GM18907 (cell line): ENCODE results near the gene CYTH4.
"Not testable (repeated sequence)": the region's sequence is repeated elsewhere in the genome, so short reads cannot be mapped to it uniquely, and the experiment has no call there.

Experiments
- ATAC-seq: cut with Tn5 transposase; IDR thresholded peaks from one replicate; pipeline ENCODE4 v1.9.1; 2021; ENCODE audit warnings: mild to moderate bottlenecking, moderate library complexity; ENCODE audit not compliant: unreplicated experiment

CYTH4 gene

GRCh38 chr22:37282385-37282677, at the start of gene CYTH4:
Gene CYTH4 (plus strand): TSS chr22:37282508. CDS start chr22:37282570, 62 bp downstream.
- peak; percentile 63 for ATAC-seq

DNA sequence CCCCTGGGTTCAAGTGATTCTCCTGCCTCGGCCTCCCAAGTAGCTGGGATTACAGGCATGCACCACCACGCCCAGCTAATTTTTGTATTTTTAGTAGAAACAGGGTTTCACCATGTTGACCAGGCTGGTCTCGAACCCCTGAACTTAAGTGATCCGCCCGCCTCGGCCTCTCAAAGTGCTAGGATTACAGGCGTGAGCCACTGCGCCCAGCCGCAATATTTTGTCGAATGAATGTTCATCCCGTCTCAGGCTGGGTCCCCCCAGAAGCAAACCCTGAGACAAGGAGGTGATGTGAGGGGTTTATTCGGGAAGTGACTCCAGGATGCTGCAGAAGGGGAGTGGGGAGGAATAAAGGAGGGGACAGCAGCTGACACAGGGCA, 48.9 kb upstream of the CYTH4 start:
- not testable (repeated sequence) for ATAC-seq

GRCh38 chr22:37233751-37234631, 48.3 kb upstream of the CYTH4 start:
- ATAC-seq: no peak

- ATAC-seq: no peak
These were observed 47.3 kb upstream of the CYTH4 start for GRCh38 chr22:37234736-37235711.

- ATAC-seq: no peak
These were observed 46.3 kb upstream of the CYTH4 start for GRCh38 chr22:37235897-37236607.

- ATAC-seq: no peak
These were observed 44.7 kb upstream of the CYTH4 start for GRCh38 chr22:37237371-37238268.

GRCh38 chr22:37239336-37240239, 42.7 kb upstream of the CYTH4 start:
- no peak for ATAC-seq

- ATAC-seq: no peak
These were observed 41.9 kb upstream of the CYTH4 start for GRCh38 chr22:37240240-37240940.

- no peak for ATAC-seq
These were observed 41.4 kb upstream of the CYTH4 start for GRCh38 chr22:37240941-37241320.

DNA sequence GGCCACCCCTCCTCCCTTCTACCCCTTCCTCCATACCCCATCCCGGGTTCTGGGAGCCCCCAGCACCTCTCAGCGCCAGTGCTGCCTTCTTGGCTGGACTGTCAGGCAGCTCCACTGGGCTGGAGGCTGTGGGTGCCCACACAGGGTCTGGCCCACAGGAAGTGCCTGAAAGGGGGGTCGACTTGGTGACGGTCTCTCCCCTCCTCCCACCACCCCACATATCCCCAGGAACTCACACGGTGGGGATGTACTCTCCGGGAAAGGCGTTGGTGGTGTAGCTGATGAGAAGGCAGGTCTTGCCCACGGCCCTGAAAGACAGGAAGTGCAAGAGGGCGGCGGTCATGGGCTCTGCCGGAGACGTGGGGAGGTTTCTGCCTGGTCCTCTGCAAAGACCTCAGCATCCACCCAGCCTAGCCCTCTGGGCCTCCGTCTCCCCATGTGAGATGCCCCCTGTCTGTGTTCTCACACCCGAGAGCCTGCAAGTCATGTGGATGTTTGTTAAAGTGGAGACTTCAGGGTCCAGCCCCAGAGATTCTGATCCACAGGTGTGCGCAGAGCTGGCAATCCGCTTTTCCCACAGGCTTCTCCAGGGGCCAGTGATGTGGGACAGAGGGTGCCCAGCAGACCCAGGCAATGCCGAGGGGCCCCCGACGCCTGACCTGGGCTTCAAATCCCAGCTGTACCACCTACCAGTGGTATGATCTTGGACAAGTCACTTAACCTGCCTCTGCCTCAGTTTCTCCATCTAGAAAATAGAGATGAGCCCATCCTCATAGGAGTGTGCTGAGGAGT, 40.8 kb upstream of the CYTH4 start:
- ATAC-seq: no peak

GRCh38 chr22:37242395-37242918, 39.9 kb upstream of the CYTH4 start:
- peak; percentile 59 for ATAC-seq

GRCh38 chr22:37243402-37244113, 38.8 kb upstream of the CYTH4 start:
- peak; percentile 15 for ATAC-seq

- ATAC-seq: peak; percentile 47
These were observed 38.0 kb upstream of the CYTH4 start, which contains the start of gene RAC2 for GRCh38 chr22:37244114-37244921. Gene RAC2 (minus strand): TSS chr22:37244269. CDS start chr22:37244148, 121 bp downstream.

DNA sequence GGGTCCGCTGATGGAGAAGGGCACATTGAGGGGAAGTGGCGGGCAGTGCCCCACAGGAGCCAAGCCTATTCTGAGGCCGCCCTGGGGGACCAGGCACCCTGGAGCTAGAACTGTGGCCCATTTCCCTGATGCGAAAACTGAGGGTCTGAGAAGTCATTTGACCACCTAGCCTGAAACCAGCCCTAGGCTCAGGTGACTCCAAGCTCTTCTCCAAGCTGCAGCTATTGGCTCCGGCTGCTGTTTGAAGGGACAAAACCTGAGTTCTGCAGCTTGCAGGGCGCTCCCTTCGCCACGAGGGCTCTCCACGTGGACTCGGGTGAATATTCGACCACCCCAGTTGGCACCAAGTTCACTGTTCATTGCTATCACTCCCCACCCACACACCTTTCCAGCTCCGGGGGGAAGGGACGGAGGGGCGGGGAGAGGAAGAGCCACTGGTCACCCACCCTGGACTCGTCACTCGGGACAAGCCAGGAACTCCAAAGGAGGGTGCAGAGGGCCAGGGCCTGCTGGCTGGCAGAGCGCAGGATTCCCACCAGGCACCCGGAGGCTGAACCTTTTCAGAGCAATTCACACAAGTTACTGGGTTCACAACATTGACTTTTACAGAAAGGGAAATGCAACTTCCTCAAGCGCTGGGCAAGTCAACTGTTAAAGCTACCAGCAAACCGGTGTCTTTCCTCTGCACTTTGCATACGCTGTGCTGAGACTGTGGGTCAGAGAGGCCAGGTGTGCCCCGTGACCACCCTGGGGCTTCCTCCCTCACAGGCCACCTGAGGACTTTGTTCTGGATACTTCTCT, 37.2 kb upstream of the CYTH4 start:
- no peak for ATAC-seq

GRCh38 chr22:37245740-37246139, 36.6 kb upstream of the CYTH4 start:
- no peak for ATAC-seq
